ENCODE measurements around the gene HOXA10.

DNA sequence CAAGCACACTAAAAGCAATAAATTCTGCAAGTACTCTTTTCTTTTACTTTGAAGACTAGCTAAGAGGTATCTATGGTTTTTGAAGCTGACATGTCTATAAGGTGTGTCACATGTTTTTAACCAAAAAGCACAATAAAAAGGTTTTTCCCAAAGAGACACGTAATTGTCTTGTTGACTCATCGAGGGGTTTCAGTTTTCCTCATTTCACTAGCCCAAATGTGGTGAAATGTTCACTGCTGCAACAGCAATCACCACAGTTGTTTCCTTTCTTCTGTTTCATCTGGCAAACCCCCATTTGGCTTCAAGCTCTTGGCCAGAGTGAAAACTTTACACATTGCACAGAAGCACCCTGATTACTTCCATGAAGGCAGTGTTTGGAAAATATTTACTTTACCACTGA, 39.7 kb downstream of the HOXA10 start:
- TF ChIP-seq POLR2A (IDR thresholded peaks at IDR 0.05) (no peak), EP300 (IDR thresholded peaks at IDR 0.05) (no peak)
- TF ChIP-seq, protein P1, sequence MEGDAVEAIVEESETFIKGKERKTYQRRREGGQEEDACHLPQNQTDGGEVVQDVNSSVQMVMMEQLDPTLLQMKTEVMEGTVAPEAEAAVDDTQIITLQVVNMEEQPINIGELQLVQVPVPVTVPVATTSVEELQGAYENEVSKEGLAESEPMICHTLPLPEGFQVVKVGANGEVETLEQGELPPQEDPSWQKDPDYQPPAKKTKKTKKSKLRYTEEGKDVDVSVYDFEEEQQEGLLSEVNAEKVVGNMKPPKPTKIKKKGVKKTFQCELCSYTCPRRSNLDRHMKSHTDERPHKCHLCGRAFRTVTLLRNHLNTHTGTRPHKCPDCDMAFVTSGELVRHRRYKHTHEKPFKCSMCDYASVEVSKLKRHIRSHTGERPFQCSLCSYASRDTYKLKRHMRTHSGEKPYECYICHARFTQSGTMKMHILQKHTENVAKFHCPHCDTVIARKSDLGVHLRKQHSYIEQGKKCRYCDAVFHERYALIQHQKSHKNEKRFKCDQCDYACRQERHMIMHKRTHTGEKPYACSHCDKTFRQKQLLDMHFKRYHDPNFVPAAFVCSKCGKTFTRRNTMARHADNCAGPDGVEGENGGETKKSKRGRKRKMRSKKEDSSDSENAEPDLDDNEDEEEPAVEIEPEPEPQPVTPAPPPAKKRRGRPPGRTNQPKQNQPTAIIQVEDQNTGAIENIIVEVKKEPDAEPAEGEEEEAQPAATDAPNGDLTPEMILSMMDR (IDR thresholded peaks at IDR 0.05): no peak
